ENCODE results near the gene ACP1.
A peak's percentile ranks its signal among the peaks of the same experiment; 100 is the strongest.

Gene ACP1

GRCh38 chr2:317501-318424 is 53.0 kb downstream of the ACP1 start:
- no peaks in the 10 kb centered on the region for H3K36me3 ChIP-seq (ENCODE audit: low read depth)
- no peak for TF ChIP-seq CTCF (IDR thresholded peaks at IDR 0.05; ENCODE audit: poor library complexity, severe bottlenecking)
- H3K4me3 ChIP-seq (ENCODE audit: severe bottlenecking) = no peak overlapping the region
- H3K27ac ChIP-seq (ENCODE audit: poor library complexity, severe bottlenecking) = no peak overlapping the region
- H3K9me3 ChIP-seq (ENCODE audit: severe bottlenecking) = no peaks in the 10 kb centered on the region
- no peak for DNase-seq (ENCODE audit: low spot score)
- no peaks in the 10 kb centered on the region for H3K4me1 ChIP-seq (ENCODE audit: insufficient read depth, poor library complexity, severe bottlenecking)
- H3K27me3 ChIP-seq (ENCODE audit: insufficient read depth, poor library complexity, severe bottlenecking) = no peaks in the 10 kb centered on the region
- ATAC-seq (ENCODE audit: low read depth) = peak; percentile 27; the same call in 2 of the 3 replicates

GRCh38 chr2:319059-319600 is 54.4 kb downstream of the ACP1 start:
- TF ChIP-seq CTCF (IDR thresholded peaks at IDR 0.05; ENCODE audit: poor library complexity, severe bottlenecking) = no peak
- Histone ChIP-seq H3K27ac (ENCODE audit: poor library complexity, severe bottlenecking) (no peak overlapping the region), H3K9me3 (ENCODE audit: severe bottlenecking) (no peaks in the 10 kb centered on the region), H3K27me3 (ENCODE audit: insufficient read depth, poor library complexity, severe bottlenecking) (no peaks in the 10 kb centered on the region), H3K4me1 (ENCODE audit: insufficient read depth, poor library complexity, severe bottlenecking) (no peaks in the 10 kb centered on the region), H3K4me3 (ENCODE audit: severe bottlenecking) (no peak overlapping the region), H3K36me3 (ENCODE audit: low read depth) (no peaks in the 10 kb centered on the region)
- ATAC-seq (ENCODE audit: low read depth) = no peak
- no peak for DNase-seq (ENCODE audit: low spot score)

GRCh38 chr2:320561-320960 is 55.8 kb downstream of the ACP1 start:
- Histone ChIP-seq H3K4me3 (ENCODE audit: severe bottlenecking) (no peak overlapping the region), H3K4me1 (ENCODE audit: insufficient read depth, poor library complexity, severe bottlenecking) (no peaks in the 10 kb centered on the region), H3K27ac (ENCODE audit: poor library complexity, severe bottlenecking) (no peak overlapping the region), H3K36me3 (ENCODE audit: low read depth) (no peaks in the 10 kb centered on the region), H3K9me3 (ENCODE audit: severe bottlenecking) (peaks cover 4% of the 10 kb centered on the region), H3K27me3 (ENCODE audit: insufficient read depth, poor library complexity, severe bottlenecking) (no peaks in the 10 kb centered on the region)
- DNase-seq (ENCODE audit: low spot score) (no peak), ATAC-seq (ENCODE audit: low read depth) (no peak)
- TF ChIP-seq CTCF (IDR thresholded peaks at IDR 0.05; ENCODE audit: poor library complexity, severe bottlenecking) = no peak

GRCh38 chr2:322326-322725 is 57.6 kb downstream of the ACP1 start:
- H3K9me3 ChIP-seq (ENCODE audit: severe bottlenecking) = peaks cover 4% of the 10 kb centered on the region
- no peak overlapping the region for H3K4me3 ChIP-seq (ENCODE audit: severe bottlenecking)
- no peaks in the 10 kb centered on the region for H3K27me3 ChIP-seq (ENCODE audit: insufficient read depth, poor library complexity, severe bottlenecking)
- ATAC-seq (ENCODE audit: low read depth) (no peak), DNase-seq (ENCODE audit: low spot score) (no peak)
- H3K27ac ChIP-seq (ENCODE audit: poor library complexity, severe bottlenecking) = no peak overlapping the region
- no peak for TF ChIP-seq CTCF (IDR thresholded peaks at IDR 0.05; ENCODE audit: poor library complexity, severe bottlenecking)
- no peaks in the 10 kb centered on the region for H3K36me3 ChIP-seq (ENCODE audit: low read depth)
- no peaks in the 10 kb centered on the region for H3K4me1 ChIP-seq (ENCODE audit: insufficient read depth, poor library complexity, severe bottlenecking)

GRCh38 chr2:323035-323434 is 58.3 kb downstream of the ACP1 start:
- Histone ChIP-seq H3K36me3 (ENCODE audit: low read depth) (no peaks in the 10 kb centered on the region), H3K4me3 (ENCODE audit: severe bottlenecking) (no peak overlapping the region), H3K9me3 (ENCODE audit: severe bottlenecking) (peaks cover 4% of the 10 kb centered on the region), H3K27me3 (ENCODE audit: insufficient read depth, poor library complexity, severe bottlenecking) (no peaks in the 10 kb centered on the region), H3K27ac (ENCODE audit: poor library complexity, severe bottlenecking) (no peak overlapping the region), H3K4me1 (ENCODE audit: insufficient read depth, poor library complexity, severe bottlenecking) (no peaks in the 10 kb centered on the region)
- no peak for TF ChIP-seq CTCF (IDR thresholded peaks at IDR 0.05; ENCODE audit: poor library complexity, severe bottlenecking)
- DNase-seq (ENCODE audit: low spot score) = no peak
- ATAC-seq (ENCODE audit: low read depth) = no peak

Measured in RWPE2 (cell line).